IPS-18c (cell line): ENCODE data around the gene LSM5.

ENCODE experiments used
- H3K4me3 ChIP-seq: 2 replicates; pipeline ENCODE4 v1.7.0; 2013; ENCODE audit warnings: low read depth, mild to moderate bottlenecking, low read length, moderate library complexity; ENCODE audit not compliant: insufficient read depth
- H3K9me3 ChIP-seq: one replicate; pipeline ENCODE4 v1.6.1; 2013; ENCODE audit warnings: mild to moderate bottlenecking, low read length, moderate library complexity; ENCODE audit not compliant: control insufficient read depth, insufficient read depth

LSM5 gene

GRCh38 chr7:32490127-32490796, at the start of gene LSM5:
Gene LSM5, minus strand, starts transcription at chr7:32490380. Its CDS starts 15 bp downstream, at chr7:32490365.
- Histone ChIP-seq H3K4me3 (peak within 1 kb of the TSS; percentile 84), H3K9me3 (no peaks in the 10 kb centered on the region)

GRCh38 chr7:32539366-32539765, 49.2 kb upstream of the LSM5 start:
- no peak overlapping the region for H3K4me3 ChIP-seq
- H3K9me3 ChIP-seq: no peaks in the 10 kb centered on the region

GRCh38 chr7:32537760-32538159, 47.6 kb upstream of the LSM5 start:
- no peaks in the 10 kb centered on the region for H3K9me3 ChIP-seq
- H3K4me3 ChIP-seq: no peak overlapping the region

GRCh38 chr7:32536585-32536984, 46.4 kb upstream of the LSM5 start:
- H3K9me3 ChIP-seq: no peaks in the 10 kb centered on the region

GRCh38 chr7:32536016-32536415, 45.8 kb upstream of the LSM5 start:
- Histone ChIP-seq H3K4me3 (no peak overlapping the region), H3K9me3 (no peaks in the 10 kb centered on the region)

More at GRCh38 chr7:32536585-32536984, 46.4 kb upstream of the LSM5 start:
- H3K4me3 ChIP-seq: no peak overlapping the region

GRCh38 chr7:32535162-32535702, 45.1 kb upstream of the LSM5 start:
- Histone ChIP-seq H3K9me3 (no peaks in the 10 kb centered on the region), H3K4me3 (no peak overlapping the region)

GRCh38 chr7:32533276-32534029, 43.3 kb upstream of the LSM5 start:
- H3K9me3 ChIP-seq: no peaks in the 10 kb centered on the region

GRCh38 chr7:32532716-32533115, 42.5 kb upstream of the LSM5 start:
- Histone ChIP-seq H3K4me3 (no peak overlapping the region), H3K9me3 (no peaks in the 10 kb centered on the region)

More at GRCh38 chr7:32533276-32534029, 43.3 kb upstream of the LSM5 start:
- H3K4me3 ChIP-seq: no peak overlapping the region

- Histone ChIP-seq H3K4me3 (no peak overlapping the region), H3K9me3 (no peaks in the 10 kb centered on the region)
These were observed 41.9 kb upstream of the LSM5 start for GRCh38 chr7:32532086-32532485.

- H3K9me3 ChIP-seq: no peaks in the 10 kb centered on the region
- no peak overlapping the region for H3K4me3 ChIP-seq
These were observed 41.2 kb upstream of the LSM5 start for GRCh38 chr7:32531402-32531801.

GRCh38 chr7:32525839-32526238, 35.7 kb upstream of the LSM5 start:
- Histone ChIP-seq H3K9me3 (peaks cover 8% of the 10 kb centered on the region), H3K4me3 (no peak overlapping the region)

GRCh38 chr7:32524631-32525030, 34.5 kb upstream of the LSM5 start:
- Histone ChIP-seq H3K9me3 (peaks cover 14% of the 10 kb centered on the region), H3K4me3 (no peak overlapping the region)

- Histone ChIP-seq H3K9me3 (peaks cover 18% of the 10 kb centered on the region), H3K4me3 (no peak overlapping the region)
These were observed 32.8 kb upstream of the LSM5 start for GRCh38 chr7:32522746-32523530.

GRCh38 chr7:32519763-32520162, 29.6 kb upstream of the LSM5 start:
- Histone ChIP-seq H3K4me3 (no peak overlapping the region), H3K9me3 (peaks cover 29% of the 10 kb centered on the region)

- Histone ChIP-seq H3K9me3 (peaks cover 35% of the 10 kb centered on the region), H3K4me3 (no peak overlapping the region; the same call in 1 of the 2 replicates)
These were observed 28.5 kb upstream of the LSM5 start for GRCh38 chr7:32518534-32519140.

GRCh38 chr7:32516551-32517100, 26.4 kb upstream of the LSM5 start:
- Histone ChIP-seq H3K9me3 (peaks cover 28% of the 10 kb centered on the region), H3K4me3 (no peak overlapping the region)
